CD4-positive, alpha-beta memory T cell (primary cell): ENCODE data around the gene BAG1. TPM values are rescaled to one million over a fixed set of nuclear protein-coding genes. Genes with fewer than 3 reads are reported as not detected.
A peak's percentile ranks its signal among the peaks of the same experiment; 100 is the strongest.

ENCODE experiments used
- CTCF ChIA-PET: fragments of 350-600 bp; sonication (Branson Sonifier 250); formaldehyde crosslinking; loops from one replicate; lab custom pipeline; 2021; ENCODE audit warnings: inconsistent platforms; ENCODE audit not compliant: partially characterized antibody; lab: Charles Lee
- POLR2A ChIA-PET: fragments of 350-600 bp; sonication (Branson Sonifier 250); formaldehyde crosslinking; loops from one replicate; lab custom pipeline; 2021; ENCODE audit not compliant: partially characterized antibody; lab: Charles Lee
- DNase-seq, 5 donors: peaks; one replicate each; pipeline versions ENCODE4 v3.0.0 to v3.0.0-alpha.2; 2020 to 2022; ENCODE audit warnings: mixed read lengths in 1 of 5
- H3K27ac ChIP-seq: one replicate; pipeline ENCODE4 v1.7.0; 2013; ENCODE audit warnings: low read depth, low read length
- H3K27me3 ChIP-seq: 2 replicates; pipeline ENCODE4 v1.7.0; 2013; ENCODE audit warnings: mild to moderate bottlenecking, low read length, moderate library complexity; ENCODE audit not compliant: insufficient read depth
- H3K36me3 ChIP-seq: 2 replicates; pipeline ENCODE4 v1.7.0; 2013; ENCODE audit warnings: mild to moderate bottlenecking, low read length, moderate library complexity; ENCODE audit not compliant: insufficient read depth
- H3K4me1 ChIP-seq: 2 replicates; pipeline ENCODE4 v1.7.0; 2013; ENCODE audit warnings: mild to moderate bottlenecking, low read length, moderate library complexity; ENCODE audit not compliant: insufficient read depth
- H3K4me3 ChIP-seq, 2 donors: one replicate each; pipeline ENCODE4 v1.7.0; 2013; ENCODE audit warnings: low read length in 2 of 2, mild to moderate bottlenecking in 1 of 2
- H3K9me3 ChIP-seq, 2 donors: one replicate each; pipeline ENCODE4 v1.7.0; 2013; ENCODE audit warnings: low read length in 2 of 2, control low read depth in 1 of 2; ENCODE audit not compliant: control insufficient read depth in 1 of 2
- H3K27ac Mint-ChIP-seq, 7 donors: one replicate each; pipeline ENCODE4 v1.8.0; 2020 to 2021; ENCODE audit warnings: mixed read lengths in 7 of 7, mild to moderate bottlenecking in 6 of 7, inconsistent platforms in 3 of 7, moderate library complexity in 3 of 7
- H3K27me3 Mint-ChIP-seq, 2 donors: one replicate each; pipeline ENCODE4 v1.8.0; 2020 to 2021; ENCODE audit warnings: mixed read lengths in 2 of 2
- H3K36me3 Mint-ChIP-seq, 2 donors: one replicate each; pipeline ENCODE4 v1.8.0; 2020 to 2021; ENCODE audit warnings: mixed read lengths in 2 of 2, inconsistent platforms in 1 of 2, mild to moderate bottlenecking in 1 of 2
- H3K4me1 Mint-ChIP-seq, 4 donors: one replicate each; pipeline ENCODE4 v1.8.0; 2020 to 2021; ENCODE audit warnings: mixed read lengths in 4 of 4, mild to moderate bottlenecking in 1 of 4
- H3K4me3 Mint-ChIP-seq, 8 donors: one replicate each; pipeline ENCODE4 v1.8.0; 2020 to 2021; ENCODE audit warnings: mixed read lengths in 8 of 8, mild to moderate bottlenecking in 7 of 8, moderate library complexity in 6 of 8, inconsistent platforms in 3 of 8
- H3K9me3 Mint-ChIP-seq, 8 donors: one replicate each; pipeline ENCODE4 v1.8.0; 2020 to 2021; ENCODE audit warnings: mixed read lengths in 8 of 8, mild to moderate bottlenecking in 5 of 8, inconsistent platforms in 3 of 8, moderate library complexity in 1 of 8
- intact Hi-C: fragments of 100-400 bp; cut with micrococcal nuclease; formaldehyde crosslinking; loops from one replicate; pipeline ENCODE4 v1.15.1; 2023
- polyA plus RNA-seq, 2 donors: library from polyadenylated mRNA; unstranded; fragments of 300-500 nt; fragmentation: Illumina TruSeq; gene quantifications; one replicate each; pipeline ENCODE4 v1.2.3, GENCODE V29; 2021
- total RNA-seq, 2 experiments: library from RNA; stranded (reverse); gene quantifications; one replicate each; pipeline ENCODE4 v1.2.3, GENCODE V29; 2021

The BAG1 gene
- total and polyA plus RNA-seq, 4 experiments from 2014 or later: 53.5 to 84.9 (median 63.6) TPM

GRCh38 chr9:33291031-33291397, 26.5 kb upstream of the BAG1 start:
- Histone ChIP-seq H3K36me3 (peaks cover 13% of the 10 kb centered on the region), H3K4me3 (peak overlapping the region; percentile 63 to 79), H3K27me3 (no peaks in the 10 kb centered on the region), H3K4me1 (peaks cover 67% of the 10 kb centered on the region), H3K9me3 (no peaks in the 10 kb centered on the region), H3K27ac (peak overlapping the region; percentile 98)
- H3K27ac Mint-ChIP-seq: peak overlapping the region; percentile 96 to 100 (median 100)
- ChIA-PET POLR2A (interaction anchor here (1.0 to 2.1 kb wide), 22 partner anchors 11 to 289 kb away, joined by 3 to 58 read pairs (median 6); partner anchors contain the start of genes APTX, AQP3, B4GALT1 and BAG1), CTCF (interaction anchor here (1.2 to 1.7 kb wide), 4 partner anchors 28 to 162 kb away, joined by 3 to 6 read pairs (median 5); partner anchors contain the start of gene AQP7)
- H3K4me1 Mint-ChIP-seq: peaks cover 35 to 69% (median 56%) of the 10 kb centered on the region in 4 donors
- intact Hi-C loops: loop anchor here (2.0 to 5.0 kb wide), 4 partner anchors 124 to 756 kb away; partner anchors contain the start of genes AQP3, UBAP2 and UBE2R2
- H3K9me3 Mint-ChIP-seq: peaks cover 0 to 7% (median 0%) of the 10 kb centered on the region in 8 donors
- H3K4me3 Mint-ChIP-seq: peak overlapping the region; percentile 84 to 98 (median 96)
- H3K36me3 Mint-ChIP-seq: peaks cover 27 to 57% of the 10 kb centered on the region in 2 donors
- no peak for DNase-seq
- no peaks in the 10 kb centered on the region for H3K27me3 Mint-ChIP-seq

DNA sequence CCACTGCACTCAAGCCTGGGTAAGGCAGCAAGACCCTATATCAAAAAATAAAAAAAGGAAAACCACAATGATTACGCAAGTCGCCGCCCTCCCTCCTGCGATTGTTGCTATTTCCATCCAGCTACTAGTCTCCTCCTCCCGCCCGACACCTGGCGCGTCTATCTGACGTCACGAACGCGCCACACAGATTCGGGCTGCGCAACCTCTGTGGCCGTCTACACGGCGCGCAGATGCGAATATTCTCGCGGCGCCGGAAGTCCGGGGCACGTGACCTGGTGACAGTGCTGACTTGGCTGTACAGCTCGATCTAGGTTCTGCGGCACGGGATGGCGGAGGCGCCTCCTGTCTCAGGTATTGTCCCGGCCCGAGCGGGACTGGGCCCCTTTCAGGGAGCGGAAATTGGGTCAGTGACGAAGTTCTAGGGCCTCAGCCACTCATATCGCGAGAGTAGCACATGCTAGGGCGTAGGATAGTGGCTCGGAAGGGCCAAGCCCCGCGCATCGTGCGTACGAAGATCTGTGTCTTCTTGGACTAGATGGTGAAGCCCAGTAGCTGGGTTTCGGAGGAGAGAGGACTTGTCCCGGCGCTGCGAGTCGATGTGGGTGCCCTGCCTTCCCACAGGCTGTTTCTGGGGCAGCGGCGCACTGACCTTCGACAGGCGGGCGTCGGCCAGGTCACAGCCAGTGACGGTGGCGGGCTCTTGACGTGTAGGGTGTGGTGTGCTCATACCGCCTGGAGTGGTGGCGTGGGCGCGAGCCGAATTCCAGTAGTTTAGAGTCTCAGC, 25.9 kb upstream of the BAG1 start, which contains the start of gene NFX1:
Gene NFX1 (plus strand): TSS at position 270 of the 784 bp plus-strand sequence. CDS start 57 bp downstream, at position 327.
- Histone ChIP-seq H3K36me3 (peaks cover 13% of the 10 kb centered on the region), H3K4me1 (peaks cover 62% of the 10 kb centered on the region), H3K9me3 (no peaks in the 10 kb centered on the region), H3K4me3 (peak within 1 kb of the TSS; percentile 63 to 79), H3K27ac (peak within 1 kb of the TSS; percentile 98), H3K27me3 (no peaks in the 10 kb centered on the region)
- POLR2A ChIA-PET: interaction anchor here (0.6 to 2.1 kb wide), 43 partner anchors 8 to 888 kb away, joined by 3 to 58 read pairs (median 5); partner anchors contain the start of genes APTX, AQP3, B4GALT1 and BAG1
- peaks cover 32 to 64% (median 51%) of the 10 kb centered on the region in 4 donors for H3K4me1 Mint-ChIP-seq
- peaks cover 0 to 7% (median 0%) of the 10 kb centered on the region in 8 donors for H3K9me3 Mint-ChIP-seq
- no peaks in the 10 kb centered on the region for H3K27me3 Mint-ChIP-seq
- CTCF ChIA-PET: interaction anchor here (0.6 to 1.7 kb wide), 8 partner anchors 27 to 199 kb away, joined by 3 to 6 read pairs (median 4); partner anchors contain the start of genes AQP7 and NOL6
- intact Hi-C loops: loop anchor here (1.0 to 5.0 kb wide), 9 partner anchors 26 to 757 kb away; partner anchors contain the start of genes APTX, AQP3, BAG1 and DNAJA1
- peak within 1 kb of the TSS; percentile 96 to 100 (median 100) for H3K27ac Mint-ChIP-seq
- peaks cover 22 to 54% of the 10 kb centered on the region in 2 donors for H3K36me3 Mint-ChIP-seq
- DNase-seq: peak; percentile 99 to 100 (median 100)
- peak within 1 kb of the TSS; percentile 84 to 98 (median 96) for H3K4me3 Mint-ChIP-seq

GRCh38 chr9:33289936-33290246, 25.4 kb upstream of the BAG1 start:
- H3K4me1 Mint-ChIP-seq: peaks cover 31 to 59% (median 48%) of the 10 kb centered on the region in 4 donors
- CTCF ChIA-PET: interaction anchor here (0.6 to 1.7 kb wide), 7 partner anchors 27 to 200 kb away, joined by 3 to 6 read pairs (median 4); partner anchors contain the start of gene NOL6

DNA sequence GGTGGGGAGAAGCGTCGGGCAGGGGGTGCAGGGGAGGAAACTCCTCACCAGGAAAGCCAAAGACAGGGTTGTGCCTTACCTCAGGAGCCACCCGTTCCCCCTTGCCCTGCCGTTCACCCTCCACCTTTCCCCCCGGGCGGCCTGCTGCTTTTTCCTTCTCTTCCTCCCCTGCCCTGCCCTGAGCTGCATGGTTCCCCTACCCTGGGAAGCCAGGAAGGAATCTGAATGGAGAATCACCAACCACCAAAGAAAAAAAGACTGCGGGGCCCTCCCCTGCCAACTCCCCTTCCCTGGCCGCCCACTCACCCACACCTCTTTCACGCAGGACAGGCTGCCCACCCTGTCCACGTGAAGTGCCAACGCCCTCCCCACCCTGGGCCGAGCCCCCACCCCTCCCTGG, 25.0 kb upstream of the BAG1 start:
- peaks cover 0 to 7% (median 0%) of the 10 kb centered on the region in 8 donors for H3K9me3 Mint-ChIP-seq
- H3K4me1 Mint-ChIP-seq: peaks cover 27 to 55% (median 44%) of the 10 kb centered on the region in 4 donors
- Histone ChIP-seq H3K4me3 (peak overlapping the region in 1 of 2 donors; percentile 79), H3K27me3 (no peaks in the 10 kb centered on the region), H3K4me1 (peaks cover 52% of the 10 kb centered on the region), H3K9me3 (no peaks in the 10 kb centered on the region), H3K27ac (peak overlapping the region; percentile 98), H3K36me3 (peaks cover 6% of the 10 kb centered on the region)
- no peaks in the 10 kb centered on the region for H3K27me3 Mint-ChIP-seq
- peak overlapping the region; percentile 96 to 100 (median 100) for H3K27ac Mint-ChIP-seq
- ChIA-PET CTCF (interaction anchor here (1.2 to 1.7 kb wide), 4 partner anchors 26 to 163 kb away, joined by 3 to 6 read pairs (median 5); no protein-coding TSS in a partner anchor), POLR2A (interaction anchor here (0.6 to 2.1 kb wide), 36 partner anchors 12 to 889 kb away, joined by 3 to 58 read pairs (median 5); partner anchors contain the start of genes APTX, AQP3, B4GALT1 and BAG1)
- peak in 3 of 5 donors; percentile 22 to 45 (median 22) for DNase-seq
- intact Hi-C loops: no loop called here
- H3K36me3 Mint-ChIP-seq: peaks cover 15 to 50% of the 10 kb centered on the region in 2 donors
- peak overlapping the region; percentile 84 to 98 (median 96) for H3K4me3 Mint-ChIP-seq

More at GRCh38 chr9:33289936-33290246, 25.4 kb upstream of the BAG1 start:
- no peaks in the 10 kb centered on the region for H3K27me3 ChIP-seq
- no peak for DNase-seq
- intact Hi-C loops: loop anchor here (1.0 to 5.0 kb wide), 9 partner anchors 26 to 757 kb away; partner anchors contain the start of genes APTX, AQP3, BAG1 and DNAJA1
- H3K27ac ChIP-seq: peak overlapping the region; percentile 98
- H3K36me3 ChIP-seq: peaks cover 10% of the 10 kb centered on the region
- Mint-ChIP-seq H3K4me3 (peak overlapping the region; percentile 84 to 98 (median 96)), H3K27ac (peak overlapping the region; percentile 96 to 100 (median 100)), H3K27me3 (no peaks in the 10 kb centered on the region), H3K9me3 (peaks cover 0 to 7% (median 0%) of the 10 kb centered on the region in 8 donors), H3K36me3 (peaks cover 19 to 53% of the 10 kb centered on the region in 2 donors)
- no peaks in the 10 kb centered on the region for H3K9me3 ChIP-seq
- POLR2A ChIA-PET: interaction anchor here (0.6 to 2.1 kb wide), 42 partner anchors 8 to 889 kb away, joined by 3 to 58 read pairs (median 5); partner anchors contain the start of genes APTX, AQP3, B4GALT1 and BAG1
- peaks cover 56% of the 10 kb centered on the region for H3K4me1 ChIP-seq
- peak overlapping the region in 1 of 2 donors; percentile 79 for H3K4me3 ChIP-seq

- peak overlapping the region in 1 of 8 donors; percentile 17 for H3K4me3 Mint-ChIP-seq
- ChIA-PET CTCF (interaction anchor here (1.2 to 1.6 kb wide), 2 partner anchors 43 to 127 kb away, joined by 3 to 5 read pairs; no protein-coding TSS in a partner anchor), POLR2A (interaction anchor here (1.2 to 2.1 kb wide), 9 partner anchors 13 to 262 kb away, joined by 3 to 58 read pairs (median 7); partner anchors contain the start of genes AQP3, BAG1, CHMP5 and NOL6)
Measured at GRCh38 chr9:33288828-33289483, 24.4 kb upstream of the BAG1 start.

GRCh38 chr9:33288235-33288634, 23.7 kb upstream of the BAG1 start:
- H3K4me3 ChIP-seq: no peak overlapping the region
- no peaks in the 10 kb centered on the region for H3K9me3 ChIP-seq
- ChIA-PET CTCF (interaction anchor here (0.6 to 2.8 kb wide), 5 partner anchors 9 to 86 kb away, joined by 3 to 16 read pairs (median 9); no protein-coding TSS in a partner anchor), POLR2A (no interaction called here)
- H3K27ac ChIP-seq: no peak overlapping the region
- Mint-ChIP-seq H3K4me3 (peak overlapping the region in 2 of 8 donors; percentile 31 to 42), H3K27me3 (no peaks in the 10 kb centered on the region), H3K9me3 (peaks cover 0 to 7% (median 0%) of the 10 kb centered on the region in 8 donors), H3K36me3 (peaks cover 9 to 38% of the 10 kb centered on the region in 2 donors), H3K27ac (peak overlapping the region; percentile 50 to 90 (median 85)), H3K4me1 (peaks cover 21 to 43% (median 33%) of the 10 kb centered on the region in 4 donors)
- intact Hi-C loops: no loop called here
- DNase-seq: no peak
- no peaks in the 10 kb centered on the region for H3K27me3 ChIP-seq
- H3K36me3 ChIP-seq: no peaks in the 10 kb centered on the region
- H3K4me1 ChIP-seq: peaks cover 40% of the 10 kb centered on the region

More at GRCh38 chr9:33288828-33289483, 24.4 kb upstream of the BAG1 start:
- H3K4me3 ChIP-seq: no peak overlapping the region
- intact Hi-C loops: no loop called here
- no peaks in the 10 kb centered on the region for H3K27me3 Mint-ChIP-seq
- peak overlapping the region; percentile 98 for H3K27ac ChIP-seq
- peaks cover 47% of the 10 kb centered on the region for H3K4me1 ChIP-seq
- peaks cover 24 to 50% (median 39%) of the 10 kb centered on the region in 4 donors for H3K4me1 Mint-ChIP-seq
- peak in 1 of 5 donors; percentile 40 for DNase-seq
- peaks cover 0 to 7% (median 0%) of the 10 kb centered on the region in 8 donors for H3K9me3 Mint-ChIP-seq
- peaks cover 12 to 44% of the 10 kb centered on the region in 2 donors for H3K36me3 Mint-ChIP-seq
- no peaks in the 10 kb centered on the region for H3K9me3 ChIP-seq
- H3K36me3 ChIP-seq: peaks cover 3% of the 10 kb centered on the region
- H3K27ac Mint-ChIP-seq: peak overlapping the region in 5 of 7 donors; percentile 67 to 100 (median 98)
- H3K27me3 ChIP-seq: no peaks in the 10 kb centered on the region
